Mesothelial cell of epicardium (in vitro differentiated cells): ENCODE results near the gene DST. TPM values are rescaled to one million over a fixed set of nuclear protein-coding genes. Genes with fewer than 3 reads are reported as not detected.

Source experiments
- DNase-seq, 2 experiments: peaks; one replicate each; pipeline ENCODE4 v3.0.0; 2021; ENCODE audit warnings: low spot score in 2 of 2; ENCODE audit not compliant: unreplicated experiment in 2 of 2
- H3K27ac Mint-ChIP-seq: 2 replicates; pipeline ENCODE4 v1.8.0; 2021; ENCODE audit warnings: mixed read lengths
- H3K27me3 Mint-ChIP-seq: 2 replicates; pipeline ENCODE4 v1.8.0; 2021; ENCODE audit warnings: low read depth, mixed read lengths
- H3K36me3 Mint-ChIP-seq: 2 replicates; pipeline ENCODE4 v1.8.0; 2021; ENCODE audit warnings: mixed read lengths
- H3K4me1 Mint-ChIP-seq: 2 replicates; pipeline ENCODE4 v1.8.0; 2021; ENCODE audit warnings: mixed read lengths
- H3K4me3 Mint-ChIP-seq: 2 replicates; pipeline ENCODE4 v1.8.0; 2021; ENCODE audit warnings: mild to moderate bottlenecking, moderate library complexity, mixed read lengths
- H3K9me3 Mint-ChIP-seq: 2 replicates; pipeline ENCODE4 v1.8.0; 2021; ENCODE audit warnings: mixed read lengths
- CTCF ChIP-seq: fragments of 200-600 bp; sonication (generic); IDR thresholded peaks from one replicate; pipeline ENCODE4 v1.5.0; 2021; ENCODE audit warnings: antibody characterized with exemption; ENCODE audit not compliant: unreplicated experiment
- total RNA-seq: library from RNA; stranded (reverse); gene quantifications from 3 replicates; pipeline ENCODE4 v1.2.1, GENCODE V29; 2021

The DST gene
- total RNA-seq, 1 donor from 2014 or later: 306 TPM

GRCh38 chr6:56511591-56511990 is 131.1 kb downstream of the DST start:
- Mint-ChIP-seq H3K36me3 (peaks cover 48% of the 10 kb centered on the region), H3K4me3 (no peak overlapping the region), H3K27ac (no peak overlapping the region), H3K9me3 (no peaks in the 10 kb centered on the region), H3K27me3 (no peaks in the 10 kb centered on the region), H3K4me1 (peaks cover 25% of the 10 kb centered on the region)
- no peak for DNase-seq
- no peak for TF ChIP-seq CTCF

- Mint-ChIP-seq H3K36me3 (peaks cover 52% of the 10 kb centered on the region), H3K9me3 (no peaks in the 10 kb centered on the region), H3K4me3 (no peak overlapping the region), H3K27ac (no peak overlapping the region), H3K27me3 (no peaks in the 10 kb centered on the region), H3K4me1 (peaks cover 21% of the 10 kb centered on the region)
- no peak for TF ChIP-seq CTCF
- no peak for DNase-seq
Measured at GRCh38 chr6:56510984-56511531, 131.6 kb downstream of the DST start.

- no peaks in the 10 kb centered on the region for H3K9me3 Mint-ChIP-seq
- no peak overlapping the region for H3K4me3 Mint-ChIP-seq
- H3K4me1 Mint-ChIP-seq: peaks cover 5% of the 10 kb centered on the region
- H3K36me3 Mint-ChIP-seq: peaks cover 51% of the 10 kb centered on the region
- DNase-seq: no peak
- TF ChIP-seq CTCF: no peak
- H3K27ac Mint-ChIP-seq: no peak overlapping the region
- H3K27me3 Mint-ChIP-seq: no peaks in the 10 kb centered on the region
Measured at GRCh38 chr6:56509031-56509430, 133.7 kb downstream of the DST start.

- Mint-ChIP-seq H3K27ac (no peak overlapping the region), H3K36me3 (peaks cover 42% of the 10 kb centered on the region)
- DNase-seq: no peak
Measured at GRCh38 chr6:56507517-56507916, 135.2 kb downstream of the DST start.

GRCh38 chr6:56505512-56506260 is 137.0 kb downstream of the DST start:
- Mint-ChIP-seq H3K9me3 (no peaks in the 10 kb centered on the region), H3K4me1 (peaks cover 13% of the 10 kb centered on the region), H3K27me3 (no peaks in the 10 kb centered on the region), H3K4me3 (no peak overlapping the region), H3K36me3 (peaks cover 37% of the 10 kb centered on the region), H3K27ac (no peak overlapping the region)
- no peak for DNase-seq
- TF ChIP-seq CTCF: no peak

More at GRCh38 chr6:56507517-56507916, 135.2 kb downstream of the DST start:
- Mint-ChIP-seq H3K27me3 (no peaks in the 10 kb centered on the region), H3K9me3 (no peaks in the 10 kb centered on the region), H3K4me1 (peaks cover 13% of the 10 kb centered on the region), H3K4me3 (no peak overlapping the region)
- TF ChIP-seq CTCF: no peak
